Measurements from ENCODE around the gene DNAH12.

DNA sequence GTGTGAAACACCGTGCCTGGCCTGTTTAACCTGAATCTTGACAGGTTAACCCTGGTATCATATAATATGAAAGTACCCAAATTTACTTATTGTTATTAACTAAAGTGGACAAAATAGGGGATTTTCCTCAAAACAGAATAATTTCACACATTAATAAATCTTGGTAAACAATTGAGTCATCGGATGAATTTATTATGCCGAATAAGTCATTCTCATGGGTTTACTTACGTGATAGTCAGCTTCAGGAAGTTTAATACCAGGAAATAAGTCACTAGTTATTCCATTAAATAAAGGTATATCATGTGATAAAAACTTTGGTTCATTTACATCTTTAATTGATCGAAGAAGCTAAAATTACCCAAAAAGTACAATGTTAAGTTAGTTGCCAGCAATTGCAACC lies 99.7 kb downstream of the DNAH12 start:
- TF ChIP-seq POLR2A (IDR thresholded peaks at IDR 0.05) = no peak
- TF ChIP-seq, protein P1, sequence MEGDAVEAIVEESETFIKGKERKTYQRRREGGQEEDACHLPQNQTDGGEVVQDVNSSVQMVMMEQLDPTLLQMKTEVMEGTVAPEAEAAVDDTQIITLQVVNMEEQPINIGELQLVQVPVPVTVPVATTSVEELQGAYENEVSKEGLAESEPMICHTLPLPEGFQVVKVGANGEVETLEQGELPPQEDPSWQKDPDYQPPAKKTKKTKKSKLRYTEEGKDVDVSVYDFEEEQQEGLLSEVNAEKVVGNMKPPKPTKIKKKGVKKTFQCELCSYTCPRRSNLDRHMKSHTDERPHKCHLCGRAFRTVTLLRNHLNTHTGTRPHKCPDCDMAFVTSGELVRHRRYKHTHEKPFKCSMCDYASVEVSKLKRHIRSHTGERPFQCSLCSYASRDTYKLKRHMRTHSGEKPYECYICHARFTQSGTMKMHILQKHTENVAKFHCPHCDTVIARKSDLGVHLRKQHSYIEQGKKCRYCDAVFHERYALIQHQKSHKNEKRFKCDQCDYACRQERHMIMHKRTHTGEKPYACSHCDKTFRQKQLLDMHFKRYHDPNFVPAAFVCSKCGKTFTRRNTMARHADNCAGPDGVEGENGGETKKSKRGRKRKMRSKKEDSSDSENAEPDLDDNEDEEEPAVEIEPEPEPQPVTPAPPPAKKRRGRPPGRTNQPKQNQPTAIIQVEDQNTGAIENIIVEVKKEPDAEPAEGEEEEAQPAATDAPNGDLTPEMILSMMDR (IDR thresholded peaks at IDR 0.05) = no peak

All from right lobe of liver (tissue), 4 donors.